ENCODE data around the gene MVP. TPM values are rescaled to one million over a fixed set of nuclear protein-coding genes. Genes with fewer than 3 reads are reported as not detected.

Gene MVP
- polyA plus RNA-seq, 1 donor from 2014 or later: 2.5 TPM

DNA sequence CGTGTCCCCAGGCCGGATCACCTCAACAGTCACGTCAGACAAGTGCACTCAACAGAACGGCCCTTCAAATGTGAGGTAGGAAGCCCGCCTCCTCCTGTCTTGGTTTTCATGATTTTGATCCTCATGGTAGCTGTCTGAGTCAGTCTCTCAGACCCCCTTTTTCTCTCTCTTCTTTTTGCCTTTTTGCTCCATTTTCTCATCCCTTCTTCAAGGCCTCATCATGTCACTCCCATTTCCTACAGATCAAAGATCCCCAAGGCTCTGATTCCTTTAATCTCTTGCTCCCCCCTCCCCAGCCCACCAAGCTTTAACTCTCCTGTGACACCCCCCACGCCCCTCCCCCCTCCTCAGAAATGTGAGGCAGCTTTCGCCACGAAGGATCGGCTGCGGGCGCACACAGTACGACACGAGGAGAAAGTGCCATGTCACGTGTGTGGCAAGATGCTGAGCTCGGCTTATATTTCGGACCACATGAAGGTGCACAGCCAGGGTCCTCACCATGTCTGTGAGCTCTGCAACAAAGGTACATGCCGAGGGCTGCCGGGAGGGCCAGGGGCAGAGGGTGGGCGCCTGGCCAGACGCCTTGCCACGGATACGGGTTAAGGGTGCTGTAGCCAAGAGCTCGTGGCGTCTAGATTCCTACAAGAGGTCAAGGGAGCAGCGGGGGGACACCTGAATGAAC is 11.9 kb upstream of the MVP start:
- Histone ChIP-seq H3K4me3 (ENCODE audit: low read length) (peak overlapping the region; percentile 100), H3K79me2 (replicated peaks; ENCODE audit: insufficient read depth, low read length) (peaks cover 33% of the 10 kb centered on the region), H3K9me2 (ENCODE audit: insufficient read depth, low read length) (no peaks in the 10 kb centered on the region), H3K4me2 (ENCODE audit: low read length) (peak overlapping the region; percentile 69), H3K36me3 (ENCODE audit: insufficient read depth, low read length) (no peaks in the 10 kb centered on the region), H2AFZ (ENCODE audit: low read depth, low read length) (no peak overlapping the region), H3K27me3 (ENCODE audit: insufficient read depth, low read depth, low read length) (no peaks in the 10 kb centered on the region), H3K9me3 (ENCODE audit: low read length) (no peaks in the 10 kb centered on the region), H3K27ac (ENCODE audit: low read length) (peak overlapping the region; percentile 88), H4K20me1 (ENCODE audit: insufficient read depth) (peaks cover 3% of the 10 kb centered on the region), H3K9ac (ENCODE audit: low read length) (peak overlapping the region; percentile 99), H3F3A (ENCODE audit: insufficient read depth, low read length, poor library complexity, severe bottlenecking) (peaks cover 7% of the 10 kb centered on the region)
- TF ChIP-seq TAF1 (IDR thresholded peaks at IDR 0.05; ENCODE audit: low read depth): no peak
- TF ChIP-seq, protein P1, sequence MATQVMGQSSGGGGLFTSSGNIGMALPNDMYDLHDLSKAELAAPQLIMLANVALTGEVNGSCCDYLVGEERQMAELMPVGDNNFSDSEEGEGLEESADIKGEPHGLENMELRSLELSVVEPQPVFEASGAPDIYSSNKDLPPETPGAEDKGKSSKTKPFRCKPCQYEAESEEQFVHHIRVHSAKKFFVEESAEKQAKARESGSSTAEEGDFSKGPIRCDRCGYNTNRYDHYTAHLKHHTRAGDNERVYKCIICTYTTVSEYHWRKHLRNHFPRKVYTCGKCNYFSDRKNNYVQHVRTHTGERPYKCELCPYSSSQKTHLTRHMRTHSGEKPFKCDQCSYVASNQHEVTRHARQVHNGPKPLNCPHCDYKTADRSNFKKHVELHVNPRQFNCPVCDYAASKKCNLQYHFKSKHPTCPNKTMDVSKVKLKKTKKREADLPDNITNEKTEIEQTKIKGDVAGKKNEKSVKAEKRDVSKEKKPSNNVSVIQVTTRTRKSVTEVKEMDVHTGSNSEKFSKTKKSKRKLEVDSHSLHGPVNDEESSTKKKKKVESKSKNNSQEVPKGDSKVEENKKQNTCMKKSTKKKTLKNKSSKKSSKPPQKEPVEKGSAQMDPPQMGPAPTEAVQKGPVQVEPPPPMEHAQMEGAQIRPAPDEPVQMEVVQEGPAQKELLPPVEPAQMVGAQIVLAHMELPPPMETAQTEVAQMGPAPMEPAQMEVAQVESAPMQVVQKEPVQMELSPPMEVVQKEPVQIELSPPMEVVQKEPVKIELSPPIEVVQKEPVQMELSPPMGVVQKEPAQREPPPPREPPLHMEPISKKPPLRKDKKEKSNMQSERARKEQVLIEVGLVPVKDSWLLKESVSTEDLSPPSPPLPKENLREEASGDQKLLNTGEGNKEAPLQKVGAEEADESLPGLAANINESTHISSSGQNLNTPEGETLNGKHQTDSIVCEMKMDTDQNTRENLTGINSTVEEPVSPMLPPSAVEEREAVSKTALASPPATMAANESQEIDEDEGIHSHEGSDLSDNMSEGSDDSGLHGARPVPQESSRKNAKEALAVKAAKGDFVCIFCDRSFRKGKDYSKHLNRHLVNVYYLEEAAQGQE (IDR thresholded peaks at IDR 0.05; ENCODE audit: borderline replicate concordance): no peak

DNA sequence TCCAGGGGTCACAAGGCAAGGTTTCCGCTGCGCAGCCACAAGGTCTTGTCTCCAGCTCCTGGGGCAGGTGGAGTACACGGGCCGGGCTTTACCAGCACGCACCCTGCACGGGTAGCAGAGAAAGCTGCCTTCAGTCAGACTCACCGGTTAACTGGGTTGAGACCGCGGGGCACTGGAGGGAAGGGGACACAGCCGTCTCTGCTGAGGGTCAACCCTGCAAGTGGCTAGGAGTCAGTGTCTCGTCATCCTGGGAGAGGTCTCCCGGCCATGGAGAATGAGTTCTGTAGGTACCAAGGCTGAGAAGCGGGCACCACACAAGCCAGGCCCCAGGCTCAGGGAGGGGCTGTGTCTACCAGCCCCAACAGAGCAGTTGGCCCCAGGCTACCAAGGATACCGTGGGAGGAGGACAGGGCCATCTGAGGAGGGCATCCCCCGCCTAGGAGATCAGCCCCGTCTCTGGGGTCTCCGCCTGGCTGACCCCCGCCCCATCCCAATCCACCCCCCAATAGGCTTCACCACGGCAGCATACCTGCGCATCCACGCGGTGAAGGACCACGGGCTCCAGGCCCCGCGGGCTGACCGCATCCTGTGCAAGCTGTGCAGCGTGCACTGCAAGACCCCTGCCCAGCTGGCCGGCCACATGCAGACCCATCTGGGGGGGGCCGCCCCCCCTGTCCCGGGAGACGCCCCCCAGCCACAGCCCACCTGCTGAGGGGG is 11.1 kb upstream of the MVP start:
- Histone ChIP-seq H3K9me3 (ENCODE audit: low read length) (no peaks in the 10 kb centered on the region), H3K36me3 (ENCODE audit: insufficient read depth, low read length) (no peaks in the 10 kb centered on the region), H3K27me3 (ENCODE audit: insufficient read depth, low read depth, low read length) (no peaks in the 10 kb centered on the region), H3F3A (ENCODE audit: insufficient read depth, low read length, poor library complexity, severe bottlenecking) (peaks cover 7% of the 10 kb centered on the region), H3K27ac (ENCODE audit: low read length) (peak overlapping the region; percentile 98), H3K9ac (ENCODE audit: low read length) (peak overlapping the region; percentile 99), H2AFZ (ENCODE audit: low read depth, low read length) (no peak overlapping the region), H3K4me3 (ENCODE audit: low read length) (peak overlapping the region; percentile 100), H3K4me2 (ENCODE audit: low read length) (peak overlapping the region; percentile 69), H3K9me2 (ENCODE audit: insufficient read depth, low read length) (no peaks in the 10 kb centered on the region), H4K20me1 (ENCODE audit: insufficient read depth) (peaks cover 3% of the 10 kb centered on the region), H3K79me2 (replicated peaks; ENCODE audit: insufficient read depth, low read length) (peaks cover 41% of the 10 kb centered on the region)
- TF ChIP-seq MXI1 (conservative IDR thresholded peaks at IDR 0.05; ENCODE audit: poor library complexity, severe bottlenecking): no peak

DNA sequence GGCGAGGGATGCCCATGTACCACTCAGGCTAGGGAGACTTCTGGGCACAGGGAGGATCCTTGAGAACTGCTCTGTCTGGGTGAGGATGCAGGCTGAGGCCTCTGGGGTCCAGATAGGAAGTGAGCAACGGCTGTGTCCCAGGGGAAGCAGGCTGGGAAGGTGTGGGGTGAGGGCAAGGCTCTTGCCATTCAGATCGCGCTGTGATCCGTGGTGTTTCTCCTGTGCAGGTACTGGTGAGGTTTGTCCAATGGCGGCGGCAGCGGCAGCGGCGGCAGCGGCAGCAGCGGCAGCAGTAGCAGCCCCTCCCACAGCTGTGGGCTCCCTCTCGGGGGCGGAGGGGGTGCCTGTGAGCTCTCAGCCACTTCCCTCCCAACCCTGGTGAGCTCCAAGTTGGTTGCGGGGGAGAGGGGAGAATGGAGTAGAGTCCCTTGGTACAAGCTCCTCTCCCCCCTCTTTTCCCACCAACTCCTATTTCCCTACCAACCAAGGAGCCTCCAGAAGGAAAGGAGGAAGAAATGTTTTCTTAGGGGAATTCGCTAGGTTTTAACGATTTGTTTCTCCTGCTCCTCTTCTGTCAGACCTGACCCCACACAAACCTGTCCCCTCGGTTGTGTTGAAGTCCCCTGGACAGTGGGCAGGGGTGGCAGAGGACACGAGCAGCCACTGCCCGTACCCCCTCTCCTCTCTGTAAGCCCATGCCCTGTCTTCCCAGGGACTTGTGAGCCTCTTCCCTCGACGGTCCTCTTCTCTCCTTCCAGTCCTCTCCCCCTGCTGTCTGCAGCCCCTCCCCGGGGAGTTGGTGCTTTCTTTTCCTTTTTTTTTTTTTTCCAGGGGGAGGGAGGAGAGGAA is 10.2 kb upstream of the MVP start:
- H3K4me3 ChIP-seq (ENCODE audit: low read length): peak overlapping the region; percentile 100
- H2AFZ ChIP-seq (ENCODE audit: low read depth, low read length): no peak overlapping the region
- H3K27me3 ChIP-seq (ENCODE audit: insufficient read depth, low read depth, low read length): no peaks in the 10 kb centered on the region
- H3F3A ChIP-seq (ENCODE audit: insufficient read depth, low read length, poor library complexity, severe bottlenecking): peaks cover 2% of the 10 kb centered on the region
- no peak overlapping the region for H3K4me2 ChIP-seq (ENCODE audit: low read length)
- H3K27ac ChIP-seq (ENCODE audit: low read length): peak overlapping the region; percentile 98
- peak overlapping the region; percentile 99 for H3K9ac ChIP-seq (ENCODE audit: low read length)
- H3K9me2 ChIP-seq (ENCODE audit: insufficient read depth, low read length): no peaks in the 10 kb centered on the region
- no peaks in the 10 kb centered on the region for H3K9me3 ChIP-seq (ENCODE audit: low read length)
- peaks cover 3% of the 10 kb centered on the region for H4K20me1 ChIP-seq (ENCODE audit: insufficient read depth)
- peaks cover 50% of the 10 kb centered on the region for H3K79me2 ChIP-seq (replicated peaks; ENCODE audit: insufficient read depth, low read length)
- no peak for TF ChIP-seq SMC3 (conservative IDR thresholded peaks at IDR 0.05; ENCODE audit: poor library complexity)
- TF ChIP-seq MXI1 (conservative IDR thresholded peaks at IDR 0.05; ENCODE audit: poor library complexity, severe bottlenecking): no peak
- TF ChIP-seq, protein P2, sequence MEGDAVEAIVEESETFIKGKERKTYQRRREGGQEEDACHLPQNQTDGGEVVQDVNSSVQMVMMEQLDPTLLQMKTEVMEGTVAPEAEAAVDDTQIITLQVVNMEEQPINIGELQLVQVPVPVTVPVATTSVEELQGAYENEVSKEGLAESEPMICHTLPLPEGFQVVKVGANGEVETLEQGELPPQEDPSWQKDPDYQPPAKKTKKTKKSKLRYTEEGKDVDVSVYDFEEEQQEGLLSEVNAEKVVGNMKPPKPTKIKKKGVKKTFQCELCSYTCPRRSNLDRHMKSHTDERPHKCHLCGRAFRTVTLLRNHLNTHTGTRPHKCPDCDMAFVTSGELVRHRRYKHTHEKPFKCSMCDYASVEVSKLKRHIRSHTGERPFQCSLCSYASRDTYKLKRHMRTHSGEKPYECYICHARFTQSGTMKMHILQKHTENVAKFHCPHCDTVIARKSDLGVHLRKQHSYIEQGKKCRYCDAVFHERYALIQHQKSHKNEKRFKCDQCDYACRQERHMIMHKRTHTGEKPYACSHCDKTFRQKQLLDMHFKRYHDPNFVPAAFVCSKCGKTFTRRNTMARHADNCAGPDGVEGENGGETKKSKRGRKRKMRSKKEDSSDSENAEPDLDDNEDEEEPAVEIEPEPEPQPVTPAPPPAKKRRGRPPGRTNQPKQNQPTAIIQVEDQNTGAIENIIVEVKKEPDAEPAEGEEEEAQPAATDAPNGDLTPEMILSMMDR (IDR thresholded peaks at IDR 0.05; ENCODE audit: poor library complexity, severe bottlenecking): no peak
- no peak for TF ChIP-seq EP300 (conservative IDR thresholded peaks at IDR 0.05; ENCODE audit: poor library complexity, severe bottlenecking)
- no peak for TF ChIP-seq RAD21 (conservative IDR thresholded peaks at IDR 0.05)
- no peak for TF ChIP-seq TAF1 (IDR thresholded peaks at IDR 0.05; ENCODE audit: low read depth)
- no peak for TF ChIP-seq POLR2AphosphoS5 (IDR thresholded peaks at IDR 0.05)
- TF ChIP-seq EZH2 (IDR thresholded peaks at IDR 0.05; ENCODE audit: borderline replicate concordance, insufficient read depth, low read length, poor library complexity, severe bottlenecking): no peak
- TF ChIP-seq, protein P1 (IDR thresholded peaks at IDR 0.05; ENCODE audit: borderline replicate concordance): no peak
- no peaks in the 10 kb centered on the region for H3K36me3 ChIP-seq (ENCODE audit: insufficient read depth, low read length)

All from neural cell (in vitro differentiated cells).